DOHH2 (cell line): ENCODE results near the gene FGGY.

Experiments used
- H3F3A ChIP-seq: fragments of 200-600 bp; sonication (generic), shearing (Covaris generic); 2 replicates; pipeline ENCODE4 v1.6.0; 2016; ENCODE audit warnings: antibody characterized with exemption, mild to moderate bottlenecking; ENCODE audit not compliant: control insufficient read depth, insufficient read depth
- H3K27ac ChIP-seq: fragments of 200-600 bp; sonication (generic); 2 replicates; pipeline ENCODE4 v1.5.1; 2014; ENCODE audit warnings: low read depth, mild to moderate bottlenecking, low read length, moderate library complexity
- H3K27me3 ChIP-seq: fragments of 200-600 bp; sonication (generic); 2 replicates; pipeline ENCODE4 v1.6.1; 2014; ENCODE audit warnings: mild to moderate bottlenecking, low read length, mixed read lengths; ENCODE audit not compliant: control insufficient read depth
- H3K36me3 ChIP-seq: fragments of 200-600 bp; sonication (generic); 2 replicates; pipeline ENCODE4 v1.6.1; 2014; ENCODE audit warnings: mild to moderate bottlenecking, low read length, moderate library complexity, mixed read lengths; ENCODE audit not compliant: control insufficient read depth
- H3K4me1 ChIP-seq: fragments of 200-600 bp; sonication (generic); 2 replicates; pipeline ENCODE4 v1.6.1; 2014; ENCODE audit warnings: mild to moderate bottlenecking, low read length, mixed read lengths; ENCODE audit not compliant: control insufficient read depth
- H3K4me2 ChIP-seq: fragments of 200-600 bp; sonication (generic); 2 replicates; pipeline ENCODE4 v1.6.0; 2014; ENCODE audit warnings: mild to moderate bottlenecking, low read length, moderate library complexity
- H3K4me3 ChIP-seq: fragments of 200-600 bp; sonication (generic); 2 replicates; pipeline ENCODE4 v1.5.1; 2014; ENCODE audit warnings: mild to moderate bottlenecking, low read length, mixed read lengths
- H3K79me2 ChIP-seq: fragments of 200-600 bp; sonication (generic); 2 replicates; pipeline ENCODE4 v1.6.1; 2014; ENCODE audit warnings: mild to moderate bottlenecking, low read length, mixed read lengths; ENCODE audit not compliant: control insufficient read depth
- H3K9me2 ChIP-seq: fragments of 200-600 bp; sonication (generic); replicated peaks from 2 replicates; pipeline ENCODE4 v1.6.1; 2014; ENCODE audit warnings: mild to moderate bottlenecking, low read length, mixed read lengths; ENCODE audit not compliant: control insufficient read depth
- H3K9me3 ChIP-seq: fragments of 200-600 bp; sonication (generic); 2 replicates; pipeline ENCODE4 v1.6.1; 2014; ENCODE audit warnings: antibody characterized with exemption, low read length, mixed read lengths; ENCODE audit not compliant: control insufficient read depth, insufficient read depth
- H4K20me1 ChIP-seq: fragments of 200-600 bp; sonication (generic); 2 replicates; pipeline ENCODE4 v1.6.0; 2014; ENCODE audit warnings: low read depth, mild to moderate bottlenecking, antibody characterized with exemption, low read length, moderate library complexity; ENCODE audit not compliant: control insufficient read depth, insufficient read depth
- CTCF ChIP-seq: fragments of 200-600 bp; sonication (generic); IDR thresholded peaks from one replicate; pipeline ENCODE4 v1.5.1; 2014; ENCODE audit warnings: antibody characterized with exemption, mild to moderate bottlenecking, low read depth, low read length; ENCODE audit not compliant: poor library complexity, severe bottlenecking
- EZH2phosphoT487 ChIP-seq: fragments of 200-600 bp; sonication (generic); IDR thresholded peaks from 2 replicates; pipeline ENCODE4 v1.6.1; 2017; ENCODE audit warnings: borderline replicate concordance, mild to moderate bottlenecking, antibody characterized with exemption, low read length, moderate library complexity, mixed read lengths

The FGGY gene

GRCh38 chr1:59480188-59480888 is 183.4 kb downstream of the FGGY start:
- Histone ChIP-seq H3K9me2 (no peaks in the 10 kb centered on the region), H3K27me3 (no peaks in the 10 kb centered on the region), H3K4me3 (no peak overlapping the region), H4K20me1 (no peaks in the 10 kb centered on the region), H3F3A (no peaks in the 10 kb centered on the region), H3K36me3 (no peaks in the 10 kb centered on the region), H3K27ac (no peak overlapping the region), H3K79me2 (no peaks in the 10 kb centered on the region), H3K9me3 (no peaks in the 10 kb centered on the region), H3K4me2 (no peak overlapping the region), H3K4me1 (peaks cover 28% of the 10 kb centered on the region)
- TF ChIP-seq CTCF (no peak), EZH2phosphoT487 (no peak)

GRCh38 chr1:59481881-59482505 is 185.1 kb downstream of the FGGY start:
- Histone ChIP-seq H3K27ac (no peak overlapping the region), H3K9me3 (no peaks in the 10 kb centered on the region), H3K79me2 (no peaks in the 10 kb centered on the region), H3F3A (no peaks in the 10 kb centered on the region), H3K4me3 (no peak overlapping the region), H3K36me3 (no peaks in the 10 kb centered on the region), H4K20me1 (no peaks in the 10 kb centered on the region), H3K4me1 (peaks cover 28% of the 10 kb centered on the region), H3K27me3 (no peaks in the 10 kb centered on the region), H3K9me2 (no peaks in the 10 kb centered on the region), H3K4me2 (no peak overlapping the region)
- TF ChIP-seq CTCF (no peak), EZH2phosphoT487 (no peak)

- H3K4me1 ChIP-seq = peaks cover 28% of the 10 kb centered on the region
- H3K9me2 ChIP-seq = no peaks in the 10 kb centered on the region
- TF ChIP-seq CTCF (no peak), EZH2phosphoT487 (no peak)
- H3K4me3 ChIP-seq = peak overlapping the region; percentile 40
- no peaks in the 10 kb centered on the region for H4K20me1 ChIP-seq
- no peaks in the 10 kb centered on the region for H3K36me3 ChIP-seq
- H3F3A ChIP-seq = no peaks in the 10 kb centered on the region
- H3K27ac ChIP-seq = peak overlapping the region; percentile 41
- H3K27me3 ChIP-seq = no peaks in the 10 kb centered on the region
- no peaks in the 10 kb centered on the region for H3K9me3 ChIP-seq
- H3K79me2 ChIP-seq = no peaks in the 10 kb centered on the region
- peak overlapping the region; percentile 59 for H3K4me2 ChIP-seq
Observed at GRCh38 chr1:59482986-59483385, 186.1 kb downstream of the FGGY start.
